GM19395 (cell line): ENCODE data around the gene DOCK1.
"Not testable (repeated sequence)": the region's sequence is repeated elsewhere in the genome, so short reads cannot be mapped to it uniquely, and the experiment has no call there.

ENCODE experiments used
- ATAC-seq: cut with Tn5 transposase; IDR thresholded peaks from one replicate; pipeline ENCODE4 v1.9.1; 2021; ENCODE audit warnings: mild to moderate bottlenecking, moderate library complexity; ENCODE audit not compliant: unreplicated experiment

DOCK1 gene

GRCh38 chr10:127298381-127298780 lies 393.2 kb downstream of the DOCK1 start:
- no peak for ATAC-seq

DNA sequence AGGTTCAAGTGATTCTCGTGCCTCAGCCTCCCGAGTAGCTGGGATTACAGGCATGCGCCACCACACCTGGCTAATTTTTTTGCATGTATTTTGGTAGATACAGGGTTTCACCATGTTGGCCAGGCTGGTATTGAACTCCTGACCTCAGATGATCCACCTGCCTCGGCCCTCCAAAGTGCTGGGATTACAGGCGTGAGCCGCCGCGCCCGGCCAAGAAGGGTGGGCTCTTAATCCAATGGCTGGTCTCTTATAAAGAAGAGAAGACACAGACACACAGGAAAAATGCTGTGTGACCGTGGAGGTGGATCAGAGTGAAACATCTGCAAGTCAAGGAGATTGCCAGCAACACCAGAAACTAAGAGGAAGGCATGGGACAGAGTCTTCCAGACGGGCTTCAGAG lies 394.0 kb downstream of the DOCK1 start:
- not testable (repeated sequence) for ATAC-seq

DNA sequence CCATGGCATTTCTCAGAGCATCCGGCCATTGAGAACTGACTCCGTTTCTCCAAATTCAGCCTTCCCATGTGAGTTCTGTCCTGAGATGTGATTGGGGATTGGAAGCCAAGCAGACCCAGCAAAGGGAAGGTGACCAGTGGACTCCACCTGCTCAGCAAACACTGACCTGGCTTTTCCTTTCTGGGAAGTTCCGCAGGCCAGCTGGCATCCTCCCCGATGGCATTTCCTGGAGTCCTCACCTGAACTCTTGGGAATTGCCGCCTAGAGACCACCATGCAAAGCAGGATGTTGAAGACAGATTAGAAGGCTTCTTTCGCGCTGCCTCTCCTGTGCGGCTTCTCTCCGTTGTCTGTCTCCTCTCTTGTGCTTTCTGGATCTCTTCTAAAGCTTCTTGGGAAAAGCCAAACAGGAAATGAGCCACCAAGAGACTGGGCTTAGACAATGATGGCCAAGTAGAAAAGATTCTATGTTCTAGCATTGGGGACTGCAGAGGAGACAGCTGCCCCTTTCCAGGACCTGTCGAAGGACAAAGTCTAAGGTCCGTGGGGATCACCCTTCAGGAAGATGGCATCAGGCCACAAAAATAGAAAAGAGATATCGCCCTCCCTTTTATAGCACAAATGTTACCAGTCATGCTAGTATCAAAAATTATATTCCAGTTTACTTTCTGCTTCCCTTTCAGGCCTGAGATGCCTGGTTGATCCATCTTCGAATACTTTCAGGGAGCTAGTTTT lies 394.9 kb downstream of the DOCK1 start:
- ATAC-seq: no peak

DNA sequence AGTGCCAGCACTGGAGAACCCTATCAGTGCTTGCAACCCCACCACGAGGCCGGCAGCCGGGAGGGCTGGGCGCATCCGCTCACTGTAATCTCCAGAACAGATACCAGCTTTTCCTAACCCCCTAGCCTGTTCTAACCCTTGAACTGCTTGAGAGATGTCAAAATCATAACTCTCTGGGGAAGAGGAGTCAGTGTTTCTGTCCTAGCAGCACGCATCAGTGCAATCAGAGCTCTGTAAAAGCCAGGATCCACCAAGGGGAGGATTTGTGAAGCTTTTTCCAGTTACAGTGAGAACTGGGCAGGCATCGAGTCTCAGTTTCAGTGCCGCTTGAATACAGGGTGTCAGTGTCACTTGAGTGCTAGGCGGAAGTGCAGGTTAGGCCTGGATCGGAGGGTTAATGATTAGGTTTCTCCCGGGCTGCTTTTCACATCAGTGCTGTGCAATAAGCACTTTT lies 395.7 kb downstream of the DOCK1 start:
- no peak for ATAC-seq

DNA sequence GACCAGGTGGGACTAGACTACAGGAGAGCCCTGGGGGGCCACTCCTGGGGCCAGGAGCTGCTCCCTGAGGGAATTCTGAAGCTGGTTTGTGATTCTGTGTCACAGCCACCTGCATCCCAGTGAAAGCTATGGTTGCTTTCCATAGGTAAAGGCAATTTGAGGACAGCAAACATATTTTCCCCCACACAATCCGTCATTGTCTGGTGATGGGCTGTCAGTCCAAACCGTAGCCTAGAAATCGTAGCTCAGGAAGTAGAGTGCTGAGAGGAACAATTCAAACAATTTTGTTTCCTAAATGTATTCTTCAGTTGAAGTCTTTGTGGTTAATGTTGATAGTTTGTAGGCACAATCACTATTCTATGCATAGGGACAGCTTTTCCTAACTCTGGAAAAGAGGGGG lies 397.1 kb downstream of the DOCK1 start:
- ATAC-seq: no peak

DNA sequence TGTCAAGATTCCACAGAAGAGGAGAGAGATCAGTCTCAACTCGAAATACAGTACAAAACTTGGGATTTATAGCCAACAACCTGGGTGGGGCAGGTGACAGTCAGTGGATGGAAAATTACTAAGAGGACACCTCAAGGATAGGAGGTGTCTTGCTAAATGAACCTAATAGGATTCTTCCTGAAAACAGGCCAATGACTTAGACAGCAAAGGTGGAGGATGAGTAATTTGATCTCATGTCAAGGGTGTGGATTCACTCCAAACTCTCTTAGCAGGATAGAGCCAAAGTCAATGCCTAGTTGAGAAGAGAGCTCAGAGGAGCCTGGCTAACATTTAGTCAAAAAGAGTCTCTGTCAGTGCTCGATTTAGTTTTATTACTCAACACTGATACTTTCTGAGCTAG lies 397.9 kb downstream of the DOCK1 start:
- ATAC-seq: no peak

- ATAC-seq: no peak
These were observed 398.5 kb downstream of the DOCK1 start for GRCh38 chr10:127303746-127304145.

DNA sequence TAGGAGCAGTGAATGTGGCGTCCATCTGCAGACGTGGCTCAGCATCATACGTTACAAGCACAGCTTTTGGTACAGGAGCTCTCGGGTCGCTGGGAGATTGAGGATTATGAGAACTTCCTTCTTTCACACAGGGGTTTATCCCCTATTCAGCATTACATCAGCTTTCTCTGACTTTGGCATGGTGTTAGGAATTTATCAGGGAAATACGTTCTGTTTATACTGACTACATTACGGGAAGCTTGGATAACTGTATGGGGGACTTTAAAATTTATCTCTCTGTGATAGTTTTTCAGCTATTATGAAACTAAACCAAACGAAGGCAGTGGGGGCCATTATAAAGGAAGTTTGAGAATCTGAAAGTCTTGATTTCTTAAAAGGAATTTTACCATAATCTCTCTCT lies 401.3 kb downstream of the DOCK1 start:
- ATAC-seq: no peak

DNA sequence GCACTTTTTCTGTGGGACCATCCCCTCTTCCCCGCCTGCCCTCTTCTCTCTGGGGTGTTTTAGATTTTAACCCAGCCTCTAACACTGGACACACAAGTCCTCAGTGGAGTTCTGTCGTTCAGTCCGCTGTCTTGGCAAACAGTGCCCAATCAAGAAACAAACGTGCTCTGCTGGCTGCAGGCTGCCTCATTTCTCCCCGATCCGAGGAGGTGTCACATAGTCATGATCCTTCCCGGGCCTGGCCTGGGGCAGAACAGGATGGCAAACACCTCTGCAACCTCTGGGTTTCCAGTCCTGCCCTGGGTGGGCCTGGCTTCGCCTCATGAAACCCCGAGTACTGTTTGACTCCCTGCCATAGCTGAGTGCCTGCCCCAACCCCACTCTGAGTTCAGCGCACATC lies 402.1 kb downstream of the DOCK1 start:
- no peak for ATAC-seq

DNA sequence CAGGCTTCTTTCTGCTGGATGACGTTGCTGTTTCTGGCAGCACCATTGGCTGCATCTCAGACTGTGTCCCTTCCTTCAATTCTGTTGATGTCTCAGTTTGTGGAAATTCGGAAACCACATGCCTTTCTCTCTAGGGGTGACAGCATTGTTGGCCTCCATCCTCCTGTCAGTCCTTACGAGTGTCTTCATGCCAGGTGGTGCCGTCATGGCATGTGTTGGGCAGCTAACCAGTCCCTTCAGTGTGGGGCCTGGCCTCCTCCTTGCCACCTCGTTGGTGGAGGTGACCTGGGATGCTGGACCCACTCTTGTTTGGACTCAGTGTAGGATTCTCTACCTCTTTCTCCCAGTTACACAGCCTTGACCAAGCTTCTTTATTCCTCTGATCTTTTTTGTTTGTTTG lies 402.8 kb downstream of the DOCK1 start:
- ATAC-seq: no peak

GRCh38 chr10:127309619-127310018 lies 404.4 kb downstream of the DOCK1 start:
- not testable (repeated sequence) for ATAC-seq

DNA sequence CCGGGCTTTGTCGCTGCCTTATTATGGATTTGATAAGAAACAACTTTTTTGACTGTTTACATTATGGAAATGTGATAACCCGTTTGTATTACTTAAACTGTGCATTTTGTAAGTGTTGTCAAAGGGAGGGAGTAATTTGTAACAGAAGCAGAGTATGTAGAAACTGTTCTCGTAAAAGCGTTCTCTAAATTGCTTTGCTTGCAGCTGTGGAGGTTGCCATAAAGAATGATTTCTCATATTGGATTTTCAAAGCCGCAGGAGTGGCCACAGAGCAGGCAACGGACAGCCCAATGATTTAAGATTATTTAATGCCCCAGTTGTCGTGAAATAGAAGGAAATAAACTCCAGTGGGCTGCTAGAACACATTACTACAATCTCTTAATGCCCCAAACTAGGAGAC lies 405.2 kb downstream of the DOCK1 start:
- ATAC-seq: no peak

DNA sequence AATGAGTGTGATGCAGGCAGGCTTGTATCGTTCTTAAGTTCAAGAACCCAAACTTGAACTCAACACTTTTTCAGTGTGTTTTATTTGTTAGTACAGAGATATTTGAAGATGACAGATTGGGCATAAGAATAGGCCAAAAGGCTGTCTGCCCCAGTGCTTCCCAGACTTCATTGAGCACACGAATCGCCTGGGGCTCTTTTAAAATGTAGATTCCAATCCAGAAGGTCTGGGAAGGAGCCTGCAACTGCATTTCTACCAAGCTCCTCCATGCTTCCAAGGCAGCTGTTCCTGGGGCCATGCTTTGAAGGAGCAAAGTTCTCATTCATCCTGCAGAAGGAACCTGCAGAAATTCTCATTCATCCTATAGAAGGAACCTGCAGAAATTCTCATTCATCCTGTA lies 405.7 kb downstream of the DOCK1 start:
- no peak for ATAC-seq

DNA sequence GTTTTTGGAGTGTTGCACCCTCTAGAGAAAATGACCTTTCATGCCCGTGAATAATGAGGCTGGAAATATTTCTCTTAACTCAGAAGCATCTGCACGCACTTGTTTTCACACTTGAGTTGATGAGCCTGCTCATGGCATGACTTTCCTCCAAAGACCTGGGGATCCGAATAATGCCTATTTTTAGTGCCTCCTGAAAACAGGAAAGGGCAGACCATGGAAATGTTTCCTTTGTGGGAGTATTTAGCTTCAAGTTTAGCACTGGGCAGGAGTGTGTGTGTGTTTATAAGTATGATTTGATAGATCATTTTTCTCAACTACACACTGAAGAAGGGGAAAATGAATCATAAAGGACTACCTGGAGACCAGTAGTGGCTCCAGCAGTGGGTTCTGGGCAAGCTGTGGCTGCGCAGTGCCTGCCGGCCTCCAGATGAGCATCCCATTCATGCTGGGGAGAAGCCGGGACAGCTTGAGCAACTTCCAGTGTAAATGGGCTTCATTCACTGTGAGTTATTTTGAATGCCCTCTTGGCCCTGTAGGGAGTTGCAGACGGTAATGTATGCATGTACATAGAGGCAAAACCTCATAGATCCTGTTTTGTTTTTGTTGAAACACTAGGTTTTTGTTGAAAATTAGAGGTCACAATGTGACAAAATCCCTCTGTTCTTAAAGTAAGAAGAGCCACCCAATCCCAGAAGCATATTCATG lies 408.9 kb downstream of the DOCK1 start:
- ATAC-seq: no peak

- ATAC-seq: no peak
These were observed 409.6 kb downstream of the DOCK1 start for GRCh38 chr10:127314797-127315196.

GRCh38 chr10:127315888-127316287 lies 410.7 kb downstream of the DOCK1 start:
- ATAC-seq: no peak

- no peak for ATAC-seq
These were observed 413.2 kb downstream of the DOCK1 start for GRCh38 chr10:127318396-127318795.

GRCh38 chr10:127319271-127319670 lies 414.0 kb downstream of the DOCK1 start:
- no peak for ATAC-seq

- ATAC-seq: no peak
These were observed 414.5 kb downstream of the DOCK1 start for GRCh38 chr10:127319691-127320090.

DNA sequence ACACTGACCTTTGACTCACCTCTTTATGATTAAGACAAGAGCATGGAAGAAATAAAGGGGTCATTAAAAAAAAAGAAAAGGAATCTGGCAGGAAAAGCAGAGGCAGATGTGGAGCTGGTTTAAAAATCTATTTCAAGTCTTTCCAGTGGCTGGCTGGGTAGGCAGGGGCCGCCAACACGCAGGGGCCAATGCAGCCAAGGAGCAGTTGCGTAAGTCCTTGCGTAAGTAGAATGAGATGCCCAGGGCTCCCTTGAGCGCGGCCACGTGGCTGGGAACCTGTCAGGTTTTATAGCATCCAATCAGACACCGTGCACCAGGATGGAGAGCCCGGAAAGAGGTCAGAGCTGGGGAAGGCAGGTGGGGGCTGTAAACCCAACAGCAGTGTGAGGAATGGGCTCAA lies 414.9 kb downstream of the DOCK1 start:
- ATAC-seq: no peak

DNA sequence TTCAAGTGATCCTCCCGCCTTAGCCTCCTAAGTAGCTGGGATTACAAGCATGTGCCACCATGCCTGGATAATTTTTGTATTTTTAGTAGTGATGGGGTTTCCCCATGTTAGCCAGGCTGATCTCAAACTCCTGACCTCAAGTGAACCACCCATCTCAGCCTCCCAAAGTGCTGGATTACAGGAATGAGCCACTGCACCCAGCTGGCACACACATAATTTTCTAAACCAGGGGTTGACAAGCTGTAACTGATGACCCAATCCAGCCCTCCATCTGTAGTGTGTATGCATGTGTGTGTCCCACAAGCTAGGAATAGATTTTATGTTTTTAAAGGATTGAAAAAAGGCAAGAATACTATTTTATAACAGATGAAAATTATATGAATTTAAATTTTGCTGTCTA lies 417.1 kb downstream of the DOCK1 start:
- ATAC-seq: no peak

DNA sequence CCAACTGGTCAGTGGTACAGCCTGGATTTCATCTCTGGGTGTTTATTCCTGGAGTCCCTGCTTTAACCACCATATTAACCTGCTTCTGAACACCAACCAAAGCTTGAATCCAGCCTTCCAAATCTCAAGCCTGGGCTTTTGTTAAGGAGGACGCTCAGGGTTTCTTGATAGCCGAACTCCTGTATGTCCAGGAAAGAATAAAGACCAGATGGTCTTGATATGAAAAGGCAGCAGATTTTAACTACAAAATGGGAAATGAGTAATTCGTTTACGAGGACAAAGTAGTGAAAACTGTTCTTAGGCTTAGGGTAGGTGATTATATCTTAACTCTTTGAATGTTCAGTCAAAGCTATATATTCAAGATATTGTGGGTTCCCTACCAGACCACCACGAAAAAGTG lies 420.3 kb downstream of the DOCK1 start:
- ATAC-seq: no peak

DNA sequence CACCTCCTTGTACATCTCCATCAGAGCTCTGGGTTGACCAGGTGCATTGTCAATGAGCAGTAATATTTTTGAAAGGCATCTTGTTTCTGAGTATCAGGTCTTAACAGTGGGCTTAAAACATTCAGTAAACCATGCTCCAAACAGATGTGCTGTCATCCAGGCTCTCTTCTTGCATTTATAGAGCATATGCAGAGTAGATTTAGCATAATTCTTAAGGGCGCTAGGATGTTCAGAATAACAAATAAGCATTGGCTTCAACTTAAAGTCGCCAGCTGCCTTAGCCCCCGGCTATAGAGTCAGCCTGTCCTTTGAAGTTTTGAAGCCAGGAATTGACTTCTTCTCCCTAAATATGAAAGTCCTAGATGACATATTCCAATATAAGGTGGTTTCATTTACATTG lies 421.7 kb downstream of the DOCK1 start:
- ATAC-seq: no peak
